Activated effector memory CD4-positive, alpha-beta T cell treated with Interleukin-2 at 50 U/mL for 16 hours (primary cell): ENCODE measurements around the gene ABTB1.

Experiments
- DNase-seq: peaks from one replicate; pipeline ENCODE4 v3.0.0-alpha.2; 2020

ABTB1 gene

GRCh38 chr3:127707851-127708411, 35.2 kb downstream of the ABTB1 start:
- DNase-seq: no peak

DNA sequence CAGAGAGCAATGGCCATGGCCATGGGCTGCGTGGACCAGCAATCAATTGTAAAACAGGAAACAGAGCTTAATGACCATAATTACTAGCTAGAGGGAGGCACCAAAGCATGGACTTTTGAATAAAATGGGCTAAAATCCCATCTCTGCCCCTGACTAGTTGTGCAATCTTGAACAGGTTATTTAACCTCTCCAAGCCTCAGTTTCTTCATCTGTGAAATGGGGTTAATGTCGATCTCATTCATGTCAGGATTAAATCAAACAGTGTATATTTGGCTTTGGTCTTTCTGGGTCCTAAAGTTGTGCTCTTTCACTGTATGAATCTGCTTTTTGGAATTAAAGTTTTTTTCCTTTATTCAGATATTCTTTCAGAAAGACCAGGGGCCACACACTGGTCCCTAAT, 36.1 kb downstream of the ABTB1 start:
- no peak for DNase-seq

DNA sequence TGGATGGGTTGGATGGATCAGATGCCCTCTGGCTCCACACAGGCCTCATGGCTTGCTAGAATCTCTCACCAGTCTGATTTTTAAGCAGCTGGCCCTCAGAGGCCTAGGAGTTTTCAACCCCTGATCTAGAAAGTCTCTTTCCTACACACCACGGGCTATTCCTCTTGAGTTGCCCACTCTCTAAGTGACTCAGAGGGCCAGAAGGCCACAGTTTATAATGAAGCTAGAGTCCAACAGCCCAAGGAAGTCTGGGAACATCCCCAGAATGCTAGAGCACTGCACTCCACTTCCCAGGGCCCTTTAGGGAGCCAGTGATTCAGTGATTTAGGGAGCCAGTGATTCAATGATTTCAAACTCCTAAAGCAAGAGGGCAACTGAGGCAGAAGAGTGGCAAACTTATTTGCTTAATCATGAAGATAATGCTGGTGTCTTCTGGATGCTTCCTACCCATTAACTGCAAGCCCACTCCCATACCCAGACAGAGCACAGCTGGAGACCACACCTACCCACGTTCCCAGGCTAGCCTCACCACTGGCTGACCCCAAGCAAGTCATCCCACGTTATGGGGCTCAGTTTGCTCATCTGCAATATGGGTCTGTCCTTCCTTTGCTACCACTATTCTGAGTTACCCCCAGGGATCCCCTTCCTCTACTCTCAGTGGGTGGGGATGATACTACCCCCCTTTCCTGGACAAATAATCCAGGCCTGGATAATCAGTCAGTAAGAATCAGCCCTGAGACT, 36.7 kb downstream of the ABTB1 start:
- DNase-seq: no peak

DNA sequence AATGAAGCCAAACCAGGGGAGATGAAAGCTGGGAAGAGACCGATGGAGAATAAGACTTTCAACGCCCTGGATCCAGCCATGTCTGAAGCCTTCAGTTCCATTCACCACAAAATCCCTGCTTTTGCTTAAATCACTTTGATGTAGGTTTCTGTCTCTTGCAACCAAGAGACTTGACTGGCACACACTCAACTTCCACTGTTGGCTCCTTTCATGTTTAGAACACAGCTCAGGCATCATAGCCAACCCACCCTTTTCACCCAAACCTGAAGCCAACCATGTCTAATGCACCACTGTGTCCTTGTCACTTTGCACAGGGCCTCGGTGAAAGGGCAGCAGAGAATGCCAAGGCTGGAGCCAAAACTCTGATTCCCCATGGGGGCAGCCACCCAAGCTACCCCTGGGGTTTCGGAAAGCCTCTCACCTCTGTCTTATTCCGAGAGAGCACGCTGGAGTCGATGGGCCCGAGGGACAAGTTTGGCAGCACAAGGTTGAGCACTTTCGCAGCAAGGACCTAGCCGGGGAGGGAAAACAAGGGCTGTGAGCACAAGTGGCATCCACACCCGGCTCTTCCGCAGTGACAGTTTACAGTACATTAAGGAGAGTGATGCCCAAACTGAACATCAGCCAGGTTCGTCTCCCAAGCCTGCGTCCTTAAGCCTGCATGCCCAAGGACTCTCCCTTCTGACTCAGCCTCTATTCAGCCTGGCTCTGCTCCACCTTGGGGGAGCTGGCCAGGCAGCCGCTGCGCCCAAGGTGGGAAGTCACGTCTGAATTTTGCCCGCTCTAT, 37.6 kb downstream of the ABTB1 start:
- DNase-seq: no peak

GRCh38 chr3:127711021-127711695, 38.4 kb downstream of the ABTB1 start:
- no peak for DNase-seq

DNA sequence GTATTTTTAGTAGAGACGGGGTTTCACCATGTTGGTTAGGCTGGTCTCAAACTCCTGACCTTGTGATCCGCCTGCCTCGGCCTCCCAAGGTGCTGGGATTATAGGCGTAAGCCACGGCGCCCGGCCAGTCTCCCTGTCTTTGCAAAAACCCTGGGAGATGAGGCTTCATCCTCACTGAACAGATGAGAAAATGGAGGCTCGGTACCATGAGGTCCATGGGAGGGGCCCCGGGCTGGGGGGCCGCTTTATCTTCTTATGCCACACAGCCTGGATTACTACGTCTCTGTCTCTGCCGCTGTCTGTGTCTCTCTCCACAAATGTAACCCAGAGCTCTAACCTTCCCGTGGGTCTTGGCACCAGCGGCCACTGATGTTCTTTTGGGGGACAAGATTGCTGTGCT, 39.1 kb downstream of the ABTB1 start:
- DNase-seq: no peak

GRCh38 chr3:127712461-127712860, 39.7 kb downstream of the ABTB1 start:
- no peak for DNase-seq

DNA sequence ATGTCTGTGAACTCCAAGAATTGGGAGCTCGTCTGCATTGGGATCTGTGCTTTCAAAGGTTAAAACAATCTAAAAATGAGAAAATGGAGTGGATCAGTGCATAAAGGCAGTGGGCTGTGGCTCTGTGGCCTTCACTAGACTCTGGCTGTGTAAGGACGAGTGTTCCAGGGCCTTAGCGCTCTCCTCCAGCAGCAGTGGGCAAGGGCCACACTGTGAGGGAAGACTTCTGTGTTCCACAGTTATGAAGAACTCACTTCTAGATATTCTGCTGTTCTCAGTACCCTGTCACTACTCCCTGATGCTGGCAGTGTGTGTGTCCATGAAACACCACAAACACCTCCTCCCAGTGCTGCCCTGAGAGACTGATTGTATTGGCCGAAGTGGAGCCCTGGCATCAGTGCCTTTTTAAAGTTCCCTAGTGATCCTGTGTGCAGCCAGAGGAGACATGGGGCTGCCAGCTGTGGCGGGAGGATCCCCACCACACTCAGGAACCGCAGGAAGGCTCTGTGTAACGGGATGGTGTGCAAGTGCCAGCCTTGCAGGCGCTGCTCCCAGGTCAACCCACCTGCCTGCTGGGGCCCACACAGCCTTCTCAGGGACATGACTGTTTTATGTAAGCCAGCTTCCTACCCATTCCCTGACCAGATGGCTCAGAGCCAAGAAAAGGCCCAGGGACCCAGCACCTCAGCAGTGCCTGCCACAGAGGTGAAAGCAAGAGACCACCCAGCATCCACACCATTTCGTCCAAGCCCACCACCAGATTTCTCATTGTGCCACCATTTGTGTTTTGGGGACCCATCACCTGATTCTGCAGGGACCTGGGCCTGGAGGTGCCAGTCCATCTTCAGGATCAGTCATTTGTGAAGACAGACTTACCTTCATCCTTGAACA, 40.4 kb downstream of the ABTB1 start:
- no peak for DNase-seq

- no peak for DNase-seq
Observed at GRCh38 chr3:127714125-127714571, 41.4 kb downstream of the ABTB1 start.

- DNase-seq: no peak
Observed at GRCh38 chr3:127714866-127715265, 42.1 kb downstream of the ABTB1 start.

- DNase-seq: no peak
Observed at GRCh38 chr3:127715532-127715931, 42.8 kb downstream of the ABTB1 start.

DNA sequence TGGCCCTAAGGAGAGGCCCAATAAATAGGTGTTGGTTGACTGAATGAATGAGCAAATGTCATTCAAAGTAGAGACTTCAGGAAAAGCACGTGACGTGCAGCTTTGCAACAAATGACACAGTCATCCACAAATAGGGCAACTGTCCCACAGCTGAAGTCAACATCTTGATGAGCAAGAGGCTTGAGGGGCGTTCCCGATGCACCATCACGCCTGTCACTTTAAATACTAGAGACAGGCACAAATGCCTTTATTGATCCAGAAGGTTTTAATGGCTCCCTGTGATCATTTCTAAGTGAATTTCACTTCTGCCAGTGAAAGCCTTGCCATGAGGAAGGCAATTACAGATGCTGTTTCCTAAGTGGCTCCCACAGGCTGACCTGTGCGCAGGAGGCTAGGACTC, 43.6 kb downstream of the ABTB1 start:
- no peak for DNase-seq

- no peak for DNase-seq
Observed at GRCh38 chr3:127717357-127718244, 44.8 kb downstream of the ABTB1 start.

DNA sequence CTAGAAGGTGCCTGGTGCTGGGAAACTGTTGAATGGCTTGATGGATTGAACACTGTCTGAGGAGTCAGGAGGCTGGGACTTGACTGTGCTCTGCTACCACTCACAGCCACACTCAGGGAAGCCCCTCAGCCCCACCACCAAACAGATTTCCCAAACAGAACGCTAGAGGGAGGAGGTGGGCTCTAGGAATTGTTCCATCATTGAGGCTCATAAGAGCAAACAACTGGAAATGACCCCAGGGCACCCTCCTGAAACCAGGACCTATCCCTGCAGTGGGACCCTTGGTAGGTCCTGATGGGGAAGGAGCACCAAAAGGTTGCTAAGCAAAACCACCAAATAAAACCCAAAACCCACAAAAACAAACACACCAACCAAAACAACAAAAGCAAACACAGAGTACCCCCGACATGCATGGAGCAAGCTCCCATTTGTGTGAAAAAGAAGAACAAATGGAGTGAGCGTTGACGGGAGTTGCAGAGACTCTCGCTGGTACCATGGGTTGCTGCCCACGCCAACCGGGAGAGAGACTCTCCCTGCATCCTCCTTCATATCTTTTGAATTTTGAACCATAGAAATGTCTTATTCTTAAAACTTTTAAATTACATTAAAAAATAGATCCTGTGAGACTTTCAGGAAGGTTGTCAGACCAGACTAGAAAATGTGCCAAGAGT, 45.6 kb downstream of the ABTB1 start:
- DNase-seq: no peak

DNA sequence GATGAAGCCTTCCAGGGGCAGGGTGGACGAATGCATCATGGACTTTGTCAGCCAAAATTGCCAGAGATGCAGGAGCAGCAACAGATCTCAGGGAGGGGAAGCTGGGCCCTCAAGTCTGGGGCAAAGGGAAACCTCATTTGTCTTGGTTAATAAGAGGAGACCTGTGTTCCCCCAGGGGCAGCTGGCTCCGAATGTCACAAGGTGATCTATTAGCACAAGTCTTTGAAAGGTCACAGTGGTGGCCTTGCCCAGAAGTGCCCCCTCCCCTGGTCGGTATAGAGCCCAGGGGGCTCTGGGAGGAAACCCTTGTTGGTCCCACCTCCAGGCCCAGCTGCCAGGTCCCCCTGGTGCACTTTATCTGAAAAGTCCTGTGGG, 46.2 kb downstream of the ABTB1 start:
- DNase-seq: no peak

DNA sequence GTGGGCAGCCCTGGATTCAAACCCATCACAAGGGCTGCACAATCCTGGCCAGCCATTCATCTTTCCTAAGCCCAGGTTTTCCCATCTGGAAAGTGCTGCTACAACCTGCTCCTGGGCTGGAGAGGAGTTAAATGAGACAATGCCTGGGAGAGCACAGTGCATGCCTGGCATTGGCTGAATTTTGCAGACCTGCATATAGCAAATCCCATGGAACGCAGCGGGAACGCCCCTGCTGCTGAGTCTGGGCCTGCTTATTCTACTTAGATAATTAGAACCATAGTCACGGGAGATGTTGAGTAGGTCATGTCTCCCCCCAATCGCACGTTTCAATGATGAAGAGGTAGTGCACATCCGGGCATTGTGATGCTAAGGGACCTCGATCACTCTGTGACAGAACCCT, 46.6 kb downstream of the ABTB1 start:
- no peak for DNase-seq

DNA sequence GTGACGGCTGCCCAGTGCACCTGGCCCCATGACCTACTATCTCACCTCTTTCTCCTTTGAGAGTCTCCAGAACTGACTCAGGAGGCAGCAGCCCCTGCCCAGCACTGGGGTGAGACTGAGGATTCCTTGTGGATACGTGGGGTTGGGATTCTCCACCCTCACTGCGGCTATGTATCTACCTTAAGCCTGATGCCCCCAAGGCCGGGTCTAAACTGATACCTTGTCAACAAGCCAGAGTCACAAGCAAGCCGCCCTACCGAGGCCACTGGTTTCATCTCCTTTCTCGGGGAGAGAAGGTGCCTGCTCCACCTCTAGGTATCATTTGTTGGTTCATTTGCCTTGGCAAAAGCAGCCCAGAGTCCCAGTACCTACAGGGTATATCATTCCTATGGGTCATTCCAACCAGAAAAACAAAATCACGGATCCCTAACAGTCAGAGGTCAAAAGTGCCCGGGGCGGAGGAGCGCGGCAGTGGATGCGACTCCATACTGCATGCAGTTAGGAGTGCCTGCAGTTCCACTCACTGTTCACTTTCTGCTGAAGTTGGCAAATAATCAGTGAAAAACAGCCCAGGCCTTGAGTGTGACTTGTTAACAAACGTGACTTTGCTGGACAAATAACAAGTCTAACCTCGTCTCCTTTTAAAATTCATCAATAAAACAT, 47.5 kb downstream of the ABTB1 start:
- no peak for DNase-seq

GRCh38 chr3:127720985-127721935, 48.5 kb downstream of the ABTB1 start:
- no peak for DNase-seq
